Effector CD8-positive, alpha-beta T cell (primary cell): ENCODE data around the gene C3orf20.

Experiments
- DNase-seq: peaks from one replicate; lab custom pipeline; 2025; lab: John Stamatoyannopoulos, UW
- total RNA-seq, 4 experiments: gene quantifications; one replicate each; lab custom pipeline; 2026; lab: John Stamatoyannopoulos, UW

Gene C3orf20
- 0.39 to 3.4 (median 2.2) reads per million in 4 experiments for total RNA-seq

DNA sequence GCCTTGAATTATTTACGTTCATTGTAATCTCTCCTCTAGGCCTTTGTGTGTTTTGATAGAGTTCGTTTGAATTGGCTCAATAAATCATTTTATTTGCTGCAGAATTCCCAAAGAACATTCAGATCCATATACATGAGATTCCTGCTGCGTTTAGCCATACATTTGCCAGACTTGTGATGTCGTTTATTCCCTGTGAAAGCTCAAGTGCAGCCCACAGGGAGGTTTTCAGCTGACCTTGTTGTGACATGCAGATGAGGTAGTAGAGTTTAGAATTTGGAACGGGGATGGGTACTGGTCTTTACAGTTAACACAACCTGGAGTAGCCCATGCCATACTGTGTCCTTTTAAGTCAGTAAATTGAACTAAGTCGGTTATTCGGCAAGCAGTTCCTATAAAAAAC is at the start of gene C3orf20:
TSS of gene C3orf20 (plus strand) at position 301 of the 400 bp plus-strand sequence. CDS start 7,573 bp downstream, outside the sequence.
- no peak for DNase-seq

DNA sequence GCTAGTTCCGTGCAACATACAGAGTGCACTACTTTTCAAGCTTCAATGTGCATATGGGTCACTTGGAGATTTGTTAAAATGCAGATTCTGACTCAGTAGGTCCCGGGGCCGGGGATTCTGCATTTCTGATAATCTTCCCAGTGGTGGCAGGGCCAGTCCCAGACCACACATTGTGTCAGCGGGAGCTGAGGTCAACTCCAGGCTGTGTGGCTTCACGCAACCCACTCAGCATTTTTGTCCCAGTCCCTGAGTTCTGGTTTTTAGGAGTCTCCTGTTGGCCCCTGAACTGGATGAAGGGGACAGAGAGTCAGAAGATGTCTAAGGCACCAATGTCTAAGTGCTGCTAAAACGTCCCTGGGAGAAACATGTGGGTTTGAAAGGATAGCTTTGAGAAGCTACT is 49.5 kb upstream of the C3orf20 start:
- DNase-seq, result no peak

DNA sequence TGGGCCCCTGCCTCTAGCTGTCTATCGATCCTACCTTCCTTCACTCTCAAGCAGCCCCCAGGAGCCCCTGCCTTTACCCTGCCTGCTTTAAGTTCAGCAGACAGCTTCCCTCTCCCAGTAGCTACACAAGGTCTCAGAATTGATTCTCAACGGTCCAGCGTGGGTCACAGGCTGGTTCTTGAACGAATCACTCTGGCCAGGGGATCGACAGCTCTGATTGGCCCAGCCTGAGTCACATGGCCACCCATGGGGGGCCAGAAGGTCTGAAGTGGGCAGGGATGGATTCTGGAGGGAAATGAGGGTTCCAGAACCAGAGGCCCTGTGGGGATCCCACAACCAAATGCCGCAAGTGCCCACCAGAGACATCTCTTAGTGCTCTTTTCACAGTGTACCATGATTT is 47.1 kb upstream of the C3orf20 start:
- no peak for DNase-seq

DNA sequence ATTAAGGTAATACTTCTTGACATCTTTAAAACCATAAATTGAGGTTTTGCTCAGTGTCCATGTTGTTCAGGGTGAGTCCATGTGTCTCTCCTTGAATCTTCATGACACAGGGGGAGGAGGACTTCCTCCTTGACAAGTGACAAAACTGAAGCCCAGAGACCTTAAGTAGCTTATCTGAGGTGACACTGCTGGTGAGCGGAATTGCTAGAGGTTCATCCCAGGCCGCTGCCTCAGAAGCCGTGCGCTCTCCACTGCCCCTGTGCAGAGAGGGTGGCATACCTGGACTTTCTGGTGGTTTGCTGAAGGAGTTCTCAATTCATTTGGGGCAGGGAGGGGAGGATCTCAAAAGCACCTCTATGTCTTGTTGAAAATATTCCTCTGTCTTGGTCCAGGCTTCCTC is 46.5 kb upstream of the C3orf20 start:
- no peak for DNase-seq

DNA sequence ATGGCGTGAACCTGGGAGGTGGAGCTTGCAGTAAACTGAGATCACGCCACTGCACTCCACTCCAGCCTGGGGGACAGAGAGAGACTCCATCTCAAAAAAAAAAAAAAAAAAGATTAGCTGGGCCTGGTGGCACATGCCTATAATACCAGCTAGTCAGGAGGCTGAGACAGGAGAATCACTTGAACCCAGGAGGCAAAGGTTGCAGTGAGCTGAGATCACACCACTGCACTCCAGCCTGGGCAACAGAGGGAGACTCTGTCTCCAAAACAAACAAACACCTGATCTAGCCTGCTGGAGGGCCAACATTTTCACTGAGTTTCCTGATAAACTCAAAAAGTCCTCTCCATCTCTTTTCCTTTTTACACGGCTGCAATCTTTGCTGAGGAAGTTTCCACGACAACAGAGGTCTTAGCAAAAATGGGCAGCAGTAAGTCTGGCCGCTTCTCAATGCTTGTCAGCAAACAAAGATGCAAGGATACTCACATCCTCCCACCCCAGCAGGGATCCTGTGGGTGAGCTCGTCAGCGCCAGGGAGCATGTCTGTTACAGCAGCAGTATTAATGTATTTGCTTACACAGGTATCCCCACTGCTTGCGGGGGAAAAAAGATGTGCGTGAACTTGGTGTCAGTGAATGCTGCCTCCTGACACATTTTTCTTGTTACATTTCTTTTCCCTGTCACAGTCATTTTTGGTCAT is 44.4 kb upstream of the C3orf20 start:
- no peak for DNase-seq

DNA sequence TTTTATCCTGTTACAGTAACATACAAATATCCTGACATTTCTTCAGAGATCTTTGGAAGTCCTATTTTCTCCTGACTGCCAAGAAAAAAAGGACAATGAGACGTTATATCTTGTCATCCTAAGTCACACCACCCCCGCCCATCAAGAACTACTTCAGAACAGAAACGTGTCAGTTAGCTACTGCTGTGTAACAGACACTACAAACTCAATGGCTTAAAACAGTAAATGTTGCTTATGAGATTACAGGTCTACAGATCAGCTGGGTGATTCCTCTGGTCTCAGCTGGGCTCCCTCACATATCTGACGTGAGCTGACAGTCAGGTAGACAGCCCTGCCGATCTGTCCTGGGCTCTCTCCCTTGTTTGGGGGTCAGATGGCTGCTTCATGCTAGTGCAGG is 43.8 kb upstream of the C3orf20 start:
- DNase-seq, result no peak

DNA sequence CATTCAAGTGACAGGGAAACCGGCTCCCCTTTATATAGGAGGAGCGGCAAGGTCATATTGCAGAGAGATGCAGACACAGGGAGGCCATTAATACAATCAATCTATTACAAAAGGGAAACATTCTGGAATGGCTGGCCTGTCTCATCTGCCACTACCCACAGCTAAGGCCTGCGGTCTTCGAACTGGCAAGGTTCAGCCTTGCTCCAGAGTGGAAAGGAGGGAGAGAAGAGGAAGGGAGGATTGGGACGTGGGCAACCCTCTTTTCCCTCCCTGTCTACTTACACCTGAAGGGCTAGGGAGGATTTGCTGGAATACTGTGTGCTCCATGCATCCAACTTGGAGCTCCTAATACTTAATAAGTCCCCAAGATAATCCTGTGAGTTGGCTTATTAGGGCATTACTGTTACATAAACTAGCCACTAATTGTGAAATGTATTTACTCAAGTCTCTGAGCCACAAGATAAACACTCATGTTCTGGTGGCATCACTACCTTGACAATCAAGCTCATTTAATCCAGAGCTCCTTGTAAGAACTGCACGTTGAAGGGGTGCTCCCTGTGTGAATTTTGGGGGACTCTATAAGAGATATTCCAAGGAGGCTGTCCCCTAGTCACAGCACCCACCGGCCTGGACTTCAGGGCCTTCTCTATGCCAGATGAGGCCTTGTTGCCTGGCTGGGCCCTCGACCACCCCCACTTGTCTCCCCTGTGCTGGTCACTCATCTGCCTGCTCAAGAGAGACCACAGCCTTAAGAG is 43.1 kb upstream of the C3orf20 start:
- DNase-seq, result no peak

DNA sequence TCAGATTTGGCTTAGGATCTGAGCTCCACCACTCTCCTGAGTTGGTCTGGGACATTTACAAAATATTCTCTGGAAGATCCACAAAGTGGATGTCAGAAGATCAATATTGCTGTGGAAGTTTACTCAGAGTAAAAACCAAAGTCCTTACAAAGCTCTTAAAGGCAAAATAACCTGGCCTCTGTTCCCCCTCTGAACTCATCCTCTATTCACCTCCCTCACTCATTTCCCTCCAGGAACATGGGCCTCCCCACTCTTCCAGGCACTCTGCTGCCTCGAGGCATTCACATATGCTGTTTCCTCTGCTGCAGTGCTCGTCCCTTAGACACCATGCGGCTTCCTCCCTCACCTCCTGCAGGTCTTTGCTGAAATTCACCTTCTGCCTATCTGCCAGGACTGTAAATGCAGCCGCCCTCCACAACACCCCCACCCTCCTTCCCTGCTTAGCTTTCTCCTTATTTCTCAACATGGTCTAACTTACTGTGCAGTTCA is 42.5 kb upstream of the C3orf20 start:
- no peak for DNase-seq

DNA sequence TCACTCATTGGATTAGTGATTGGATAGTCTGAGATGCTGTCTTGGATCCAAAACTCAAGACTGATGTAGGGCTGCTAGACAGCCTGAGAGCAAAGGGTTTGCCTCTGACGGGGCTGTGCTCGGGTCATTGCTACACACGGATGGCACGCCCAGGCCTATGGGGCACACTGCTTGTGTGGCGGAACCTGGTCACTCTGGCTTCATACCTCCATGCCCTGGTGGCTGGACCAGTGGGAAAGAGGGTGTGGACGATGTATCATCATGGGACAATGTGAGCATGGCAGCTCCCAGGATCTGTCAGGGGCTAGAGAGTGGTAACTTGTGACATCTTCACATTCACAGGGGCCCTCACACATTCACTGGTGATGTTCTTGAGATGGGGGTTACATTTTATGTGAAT is 41.5 kb upstream of the C3orf20 start:
- no peak for DNase-seq

DNA sequence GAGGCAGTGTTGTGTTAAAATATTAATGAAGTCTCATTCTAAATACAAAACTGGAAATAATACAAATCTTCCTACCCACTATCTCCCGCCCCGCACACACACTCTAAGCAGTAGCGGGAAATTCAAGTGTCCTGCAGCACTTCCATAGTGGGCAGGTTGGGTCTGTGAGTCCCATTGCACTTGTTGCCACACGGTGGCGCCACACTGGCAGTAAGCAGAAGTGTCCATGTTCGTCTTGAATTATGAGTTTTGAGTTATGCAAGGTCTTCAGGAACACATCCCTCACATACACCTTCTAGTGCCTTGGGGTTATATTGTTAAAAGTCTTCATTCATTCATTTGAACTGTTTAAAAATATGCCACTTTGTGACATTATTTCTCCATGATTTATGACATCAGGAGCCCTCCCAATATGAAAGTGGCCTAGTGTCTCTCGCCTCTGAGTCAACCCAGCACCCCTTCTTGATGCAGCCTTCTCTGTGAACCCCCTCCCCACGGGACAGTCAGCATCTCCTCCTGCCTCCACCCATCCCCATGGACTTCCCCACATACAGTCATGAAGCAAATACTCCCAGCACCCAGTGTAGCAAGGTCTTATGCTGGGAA is 41.0 kb upstream of the C3orf20 start:
- peak; percentile 44 for DNase-seq

DNA sequence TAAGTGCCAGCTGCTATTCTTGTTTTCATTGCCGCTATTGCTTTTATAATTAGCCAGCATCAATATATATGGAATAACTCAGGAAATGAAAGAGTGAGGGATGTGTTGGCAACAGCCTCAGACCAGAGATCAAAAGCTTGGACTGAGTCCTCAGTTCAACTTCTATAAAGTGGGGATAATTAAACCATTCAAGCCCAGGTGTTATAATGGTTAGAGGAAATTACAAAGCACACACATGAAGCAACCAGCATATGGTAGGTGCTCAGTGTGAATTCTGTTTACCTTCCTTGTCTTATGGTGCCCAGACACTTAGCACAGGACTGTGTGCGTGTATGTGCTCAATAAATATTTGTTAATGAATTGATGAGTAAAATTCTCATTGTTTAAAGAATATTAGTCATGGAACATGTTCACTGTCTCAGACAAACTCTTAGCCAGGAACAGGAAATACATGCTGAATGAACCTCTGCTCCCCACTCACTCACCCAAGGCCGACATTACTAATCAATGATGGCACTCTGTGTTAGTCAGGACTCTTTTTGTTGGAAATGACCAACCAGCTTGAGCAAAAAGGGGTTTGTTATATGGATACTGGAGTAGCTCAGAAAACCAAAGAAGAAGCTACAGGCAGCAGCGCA is 40.1 kb upstream of the C3orf20 start:
- DNase-seq, result no peak

DNA sequence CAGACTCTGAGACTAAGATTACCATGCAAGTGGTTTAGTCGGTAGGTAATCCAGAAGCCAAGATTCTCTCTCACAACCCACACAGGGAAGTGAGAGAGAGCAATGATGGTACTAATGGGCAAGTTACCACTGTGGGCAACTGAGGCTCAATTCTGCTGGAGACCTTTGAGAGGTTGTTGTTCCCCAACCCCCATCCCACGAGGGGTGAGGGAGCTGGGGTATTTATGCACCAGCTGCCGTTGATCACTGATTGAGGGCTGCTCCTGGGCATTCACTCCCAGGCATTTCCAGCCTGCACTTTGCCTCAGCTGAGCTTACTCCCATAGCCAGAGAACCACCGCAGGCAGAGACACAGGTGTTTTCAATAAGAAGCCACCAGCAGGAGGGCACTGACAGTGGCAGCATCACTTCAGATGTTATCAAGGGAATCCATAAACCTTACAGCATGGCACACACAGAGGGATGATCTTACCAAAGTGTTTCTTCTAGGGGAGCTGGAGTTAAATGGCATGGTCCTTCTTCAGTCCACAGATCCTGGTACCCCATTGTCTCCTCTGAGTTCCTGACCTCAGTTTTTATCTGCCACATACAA is 38.3 kb upstream of the C3orf20 start:
- DNase-seq, result no peak

DNA sequence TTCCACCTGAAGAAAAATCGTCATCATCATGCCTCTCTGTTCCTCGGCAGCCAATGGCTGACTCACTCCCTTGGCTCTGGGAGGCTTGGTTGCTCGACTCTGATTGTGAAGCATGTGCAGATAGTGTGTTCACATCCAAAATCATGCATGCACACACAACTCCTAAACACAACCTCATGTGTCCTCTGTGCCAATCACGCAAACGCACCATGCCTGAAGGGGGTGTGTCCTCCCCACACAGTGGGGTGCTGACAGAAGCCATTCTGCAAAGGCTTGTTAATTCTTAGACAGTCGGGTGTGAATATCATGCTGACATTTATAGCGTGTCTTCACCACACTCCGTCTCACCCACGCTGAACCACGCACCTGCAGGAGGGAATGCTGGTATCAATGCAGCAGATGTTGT is 34.8 kb upstream of the C3orf20 start:
- no peak for DNase-seq

DNA sequence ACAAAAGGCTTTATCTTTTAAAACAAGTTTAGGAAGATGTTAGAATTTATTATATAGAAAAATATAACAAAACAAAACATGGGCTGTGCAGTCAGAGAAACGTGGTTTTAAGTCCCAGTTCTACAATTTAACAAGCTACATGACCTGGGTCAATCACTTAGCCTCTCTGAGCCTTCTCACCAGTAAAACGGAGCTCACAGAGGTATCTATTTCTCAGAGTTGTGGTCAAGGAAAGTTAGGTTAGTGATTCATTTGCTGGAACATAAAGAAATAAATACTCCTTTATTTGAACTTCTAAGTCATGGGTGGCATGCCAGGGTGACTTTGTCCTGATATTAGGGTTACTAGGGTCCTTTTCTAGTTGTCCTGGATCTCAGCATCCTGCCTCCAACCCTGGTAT is 34.2 kb upstream of the C3orf20 start:
- no peak for DNase-seq

DNA sequence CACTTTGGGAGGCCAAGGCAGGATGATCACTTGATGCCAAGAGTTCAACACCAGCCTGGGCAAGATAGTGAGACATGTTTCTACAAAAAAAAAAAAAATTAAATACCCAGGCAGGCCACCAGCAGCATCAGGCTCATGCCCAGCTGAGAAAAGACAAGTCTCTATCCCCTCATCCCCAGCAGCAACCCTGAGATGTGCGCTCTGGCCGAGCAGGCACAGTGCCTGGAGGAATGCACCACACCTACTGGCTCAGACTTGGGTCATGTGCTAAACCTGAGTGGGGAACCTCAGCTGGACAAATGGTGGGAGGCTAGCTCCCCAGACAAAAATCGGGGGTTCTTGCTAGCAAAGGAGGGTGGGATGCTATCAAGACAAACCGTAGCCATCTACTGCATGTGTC is 33.6 kb upstream of the C3orf20 start:
- no peak for DNase-seq

DNA sequence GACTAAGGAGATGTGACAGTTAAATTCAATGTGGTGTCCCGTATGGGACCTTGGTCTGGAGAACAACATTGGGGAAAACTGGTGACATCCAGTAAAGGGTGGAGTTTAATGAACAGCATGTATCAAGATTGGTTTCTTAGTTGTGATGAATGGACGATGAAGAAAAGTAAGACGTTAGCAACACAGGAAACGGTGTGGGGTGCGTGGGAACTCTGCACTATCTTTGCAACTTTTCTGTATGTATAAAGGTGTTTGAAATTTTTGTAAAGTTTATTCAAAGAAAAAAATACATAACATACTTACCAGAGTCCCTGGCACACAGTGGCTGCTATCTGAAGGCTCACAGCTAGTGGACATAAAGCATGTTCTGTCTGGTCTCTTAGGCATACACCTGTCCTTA is 29.5 kb upstream of the C3orf20 start:
- no peak for DNase-seq

DNA sequence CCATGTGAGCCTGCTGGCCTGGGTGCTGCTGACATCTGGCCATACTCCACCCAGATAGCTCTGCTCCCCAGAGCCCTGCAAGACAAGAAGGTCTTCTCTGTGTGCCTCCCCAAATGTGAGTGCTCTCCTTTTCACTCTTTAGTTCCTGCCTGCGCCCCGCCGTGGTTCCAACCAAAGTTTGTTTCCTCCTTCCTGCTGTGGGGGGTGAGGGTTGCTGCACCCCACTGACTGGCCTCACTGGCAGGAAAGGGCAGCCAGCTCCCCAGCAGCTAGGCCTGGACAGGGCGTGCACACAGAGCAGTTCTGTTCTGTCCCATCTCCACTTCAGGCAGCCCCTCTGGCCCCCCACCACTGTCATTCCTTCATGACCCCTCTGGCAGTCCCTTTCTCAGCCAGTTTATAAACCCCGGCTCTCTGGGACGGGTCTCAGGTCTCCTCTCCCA is 28.8 kb upstream of the C3orf20 start:
- no peak for DNase-seq

DNA sequence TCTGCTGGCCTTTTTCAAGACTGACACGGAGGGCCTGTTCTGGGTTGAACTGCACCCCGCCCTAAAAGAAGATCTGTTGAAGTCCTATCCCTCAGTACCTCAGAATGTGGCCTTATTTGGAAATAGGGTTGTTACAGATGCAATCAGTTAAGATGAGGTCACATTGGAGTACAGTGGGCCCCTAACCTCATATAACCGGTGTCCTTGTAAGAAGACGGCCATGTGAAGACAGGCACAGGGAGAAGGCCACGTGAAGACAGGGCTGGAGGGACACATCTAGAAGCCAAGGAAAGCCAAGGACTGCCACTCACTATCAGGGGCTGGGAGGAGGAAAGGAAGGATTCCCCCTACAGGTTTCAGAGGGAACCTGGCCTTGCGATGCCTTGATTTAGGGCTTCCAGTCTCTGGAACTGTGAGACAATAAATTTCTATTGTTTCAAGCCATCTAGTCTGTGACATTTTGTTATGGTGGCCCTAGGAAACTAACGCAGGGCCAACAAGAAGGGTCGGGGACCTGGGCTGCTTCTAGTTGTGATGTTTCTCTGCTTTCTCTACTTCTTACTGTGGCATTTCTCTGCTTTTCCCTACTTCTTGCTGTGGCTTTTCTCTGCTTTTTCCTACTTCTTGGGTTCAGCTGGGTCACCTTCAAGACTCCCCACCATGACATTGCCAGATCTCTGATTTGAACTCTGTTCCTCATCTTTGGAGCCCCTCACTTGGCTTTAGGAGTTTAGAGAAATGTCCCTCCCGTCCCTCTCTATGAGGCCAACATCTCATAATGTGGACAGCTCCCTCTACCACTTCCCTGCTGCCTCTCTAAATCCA is 28.1 kb upstream of the C3orf20 start:
- no peak for DNase-seq

DNA sequence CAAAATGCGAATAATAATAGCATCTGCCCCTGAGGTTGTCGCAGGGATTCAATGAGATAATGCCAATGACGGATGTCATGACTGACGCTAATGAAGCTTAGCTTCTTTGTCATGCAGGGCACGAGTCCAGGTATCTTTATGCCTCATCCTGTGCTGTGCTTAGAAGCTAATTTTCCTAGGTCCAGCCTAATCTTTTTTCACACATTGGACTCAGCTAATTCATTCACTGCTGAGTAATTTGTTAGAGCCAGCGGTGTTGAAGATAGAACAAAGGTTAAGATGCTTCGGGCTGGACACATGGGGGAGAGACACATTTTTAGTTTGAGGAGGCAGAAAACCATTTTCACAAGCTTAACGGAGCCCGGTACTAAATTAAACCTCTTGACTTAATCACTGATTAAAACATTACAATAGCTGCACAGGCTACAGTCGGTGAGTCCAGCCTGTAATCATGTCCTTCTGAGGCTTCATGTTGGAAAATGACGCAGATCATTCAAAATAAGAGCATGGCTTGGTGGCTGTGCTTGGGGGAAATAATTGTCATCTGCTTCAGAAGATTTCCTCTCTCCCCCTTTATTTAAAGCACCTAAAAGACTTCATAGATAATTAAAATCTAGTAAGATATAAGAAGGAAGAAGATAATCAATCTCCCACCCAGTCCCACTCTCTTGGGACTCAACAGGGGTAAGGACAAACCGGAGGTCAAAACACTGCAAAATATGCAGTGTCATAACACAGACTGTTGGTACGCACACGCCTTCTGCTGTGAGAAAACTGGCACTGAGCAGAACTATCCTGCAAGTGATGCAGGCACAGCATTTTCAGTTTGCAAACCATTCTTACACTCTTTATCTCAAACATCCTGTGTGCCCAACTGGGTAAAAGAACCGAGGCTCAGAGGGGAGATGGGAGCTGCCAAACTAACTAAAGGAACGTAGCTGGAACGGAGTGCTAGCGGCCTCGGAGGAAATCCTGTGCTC is 26.7 kb upstream of the C3orf20 start:
- no peak for DNase-seq

DNA sequence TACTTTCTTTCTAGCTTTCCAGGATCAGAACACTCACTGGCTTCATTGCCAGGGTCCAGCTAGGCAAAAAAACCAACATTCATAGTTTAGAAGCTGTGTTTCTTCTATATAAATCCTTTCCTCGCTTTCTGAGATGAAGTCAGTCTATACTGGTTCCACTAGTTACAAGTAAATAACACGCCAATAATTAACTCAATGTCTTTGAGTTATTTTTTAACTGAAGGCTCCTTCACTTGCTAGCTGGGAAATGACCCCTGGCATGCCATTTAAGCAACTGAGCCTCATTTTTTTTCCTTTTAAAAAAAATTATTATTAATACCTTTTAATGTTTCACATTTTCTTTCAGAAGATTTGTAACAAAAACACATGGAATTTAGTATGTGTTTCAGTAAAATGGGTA is 25.5 kb upstream of the C3orf20 start:
- no peak for DNase-seq
